H1 (cell line): Measurements from ENCODE around the gene COL27A1. TPM values are rescaled to one million over a fixed set of nuclear protein-coding genes. Genes with fewer than 3 reads are reported as not detected.
A peak's percentile ranks its signal among the peaks of the same experiment; 100 is the strongest.

Experiments used
- CTCF ChIA-PET: fragments of 300-600 bp; sonication (Branson Sonifier 250); formaldehyde crosslinking; loops from one replicate; lab custom pipeline; 2021; ENCODE audit not compliant: partially characterized antibody; lab: Charles Lee
- POLR2A ChIA-PET: fragments of 300-600 bp; sonication (Branson Sonifier 250); formaldehyde crosslinking; loops from one replicate; lab custom pipeline; 2021; ENCODE audit warnings: inconsistent platforms; ENCODE audit not compliant: partially characterized antibody; lab: Charles Lee
- DNase-seq, 2 experiments: peaks; one replicate each; pipeline versions ENCODE4 v3.0.0 to v3.0.0-alpha.2; 2010 to 2022; ENCODE audit warnings: low spot score in 2 of 2, low read depth in 1 of 2, mixed read lengths in 1 of 2
- FAIRE-seq: peaks from 2 replicates; lab custom pipeline; 2011; peaks lifted over from hg19 to GRCh38; lab: Jason Lieb, UNC
- H2AFZ ChIP-seq: 2 replicates; pipeline ENCODE4 v1.8.1; 2012; ENCODE audit warnings: low read length, inconsistent platforms
- H2AK5ac ChIP-seq: 2 replicates; pipeline ENCODE4 v1.6.1; 2013; ENCODE audit warnings: low read depth, low read length
- H2BK120ac ChIP-seq: replicated peaks from 2 replicates; pipeline ENCODE3; 2013; ENCODE audit warnings: low read depth, low read length, inconsistent platforms
- H2BK12ac ChIP-seq: 2 replicates; pipeline ENCODE4 v1.6.1; 2013; ENCODE audit warnings: low read depth, low read length
- H2BK15ac ChIP-seq: 2 replicates; pipeline ENCODE4 v1.6.1; 2013; ENCODE audit warnings: low read length
- H2BK20ac ChIP-seq: 2 replicates; pipeline ENCODE4 v1.6.1; 2013; ENCODE audit warnings: low read length
- H2BK5ac ChIP-seq: 2 replicates; pipeline ENCODE4 v1.6.1; 2013; ENCODE audit warnings: low read depth, low read length
- H3K14ac ChIP-seq: 2 replicates; pipeline ENCODE4 v1.6.1; 2013; ENCODE audit warnings: inconsistent platforms; ENCODE audit not compliant: insufficient read length
- H3K18ac ChIP-seq: 2 replicates; pipeline ENCODE4 v1.6.1; 2013; ENCODE audit warnings: low read length; ENCODE audit errors: extremely low read depth
- H3K23ac ChIP-seq: 2 replicates; pipeline ENCODE4 v1.6.1; 2013; ENCODE audit warnings: inconsistent platforms; ENCODE audit not compliant: insufficient read length
- H3K23me2 ChIP-seq: 2 replicates; pipeline ENCODE4 v1.6.1; 2013; ENCODE audit warnings: low read depth, low read length
- H3K27ac ChIP-seq: 2 replicates; pipeline ENCODE4 v1.6.1; 2011; ENCODE audit warnings: low read depth, low read length, inconsistent platforms
- H3K27me3 ChIP-seq, 4 experiments: replicated peaks in 1 of 4; 1 replicate in 1 of 4; 2 replicates in 3 of 4; pipeline versions ENCODE4 v1.6.1 to v1.8.1; 2011 to 2013; ENCODE audit warnings: low read length in 3 of 4, mild to moderate bottlenecking in 3 of 4, inconsistent platforms in 2 of 4, mixed read lengths in 2 of 4, moderate library complexity in 1 of 4; ENCODE audit not compliant: control insufficient read depth in 3 of 4, insufficient read depth in 3 of 4; ENCODE audit errors: extremely low read depth in 1 of 4
- H3K36me3 ChIP-seq, 4 experiments: 2 replicates each; pipeline versions ENCODE4 v1.6.1 to v1.8.1; 2011 to 2013; ENCODE audit warnings: mild to moderate bottlenecking in 4 of 4, low read length in 3 of 4, moderate library complexity in 2 of 4, control low read depth in 1 of 4, inconsistent platforms in 1 of 4; ENCODE audit not compliant: insufficient read depth in 4 of 4, control insufficient read depth in 2 of 4
- H3K4ac ChIP-seq: replicated peaks from 2 replicates; pipeline ENCODE3; 2013; ENCODE audit warnings: low read length, low read depth, mixed read lengths, inconsistent platforms; ENCODE audit not compliant: insufficient read length
- H3K4me1 ChIP-seq, 4 experiments: replicated peaks in 1 of 4; 1 replicate in 1 of 4; 2 replicates in 3 of 4; pipeline versions ENCODE4 v1.6.1 to v1.8.1; 2011 to 2013; ENCODE audit warnings: low read length in 3 of 4, inconsistent platforms in 2 of 4, mixed read lengths in 1 of 4; ENCODE audit not compliant: insufficient read depth in 4 of 4, control insufficient read depth in 3 of 4
- H3K4me2 ChIP-seq, 2 experiments: 2 replicates each; pipeline versions ENCODE4 v1.6.1 to v1.8.1; 2011 to 2013; ENCODE audit warnings: low read depth in 2 of 2, low read length in 2 of 2, control low read depth in 1 of 2, inconsistent platforms in 1 of 2, mild to moderate bottlenecking in 1 of 2; ENCODE audit not compliant: insufficient read depth in 1 of 2
- H3K4me3 ChIP-seq, 4 experiments: fragments of 200-600, 300-600 bp in 1 of 4; sonication (generic), shearing (Covaris generic), sonication (Bioruptor Twin) in 1 of 4; 2 replicates each; pipeline versions ENCODE4 v1.5.1 to v1.8.1; 2011 to 2016; ENCODE audit warnings: low read length in 4 of 4, low read depth in 3 of 4, control low read depth in 2 of 4, inconsistent platforms in 2 of 4, mild to moderate bottlenecking in 2 of 4, mixed read lengths in 1 of 4, moderate library complexity in 1 of 4; ENCODE audit not compliant: insufficient read depth in 2 of 4; ENCODE audit errors: extremely low read depth in 1 of 4
- H3K56ac ChIP-seq: replicated peaks from 2 replicates; pipeline ENCODE3; 2013; ENCODE audit warnings: low read depth, mild to moderate bottlenecking, mixed read lengths, low read length, inconsistent platforms; ENCODE audit not compliant: insufficient read length
- H3K79me1 ChIP-seq: 2 replicates; pipeline ENCODE4 v1.6.1; 2013; ENCODE audit warnings: low read depth, low read length, control low read depth
- H3K79me2 ChIP-seq, 2 experiments: 2 replicates each; pipeline versions ENCODE4 v1.6.1 to v1.8.1; 2012 to 2013; ENCODE audit warnings: low read length in 2 of 2, mild to moderate bottlenecking in 2 of 2, inconsistent platforms in 1 of 2; ENCODE audit not compliant: insufficient read depth in 2 of 2, control insufficient read depth in 1 of 2
- H3K9ac ChIP-seq, 4 experiments: replicated peaks in 1 of 4; 1 replicate in 1 of 4; 2 replicates in 3 of 4; pipeline versions ENCODE4 v1.6.1 to v1.8.1; 2011 to 2013; ENCODE audit warnings: low read depth in 3 of 4, low read length in 3 of 4, control low read depth in 2 of 4, mild to moderate bottlenecking in 2 of 4, moderate library complexity in 2 of 4, inconsistent platforms in 1 of 4; ENCODE audit errors: extremely low read depth in 1 of 4
- H3K9me3 ChIP-seq, 2 experiments: 2 replicates each; pipeline versions ENCODE4 v1.6.1 to v1.8.1; 2012 to 2013; ENCODE audit warnings: mild to moderate bottlenecking in 2 of 2, moderate library complexity in 2 of 2, control low read depth in 1 of 2, inconsistent platforms in 1 of 2, low read depth in 1 of 2, low read length in 1 of 2, mixed read lengths in 1 of 2; ENCODE audit not compliant: insufficient read depth in 2 of 2
- H4K20me1 ChIP-seq, 2 experiments: replicated peaks in 1 of 2; 2 replicates each; pipeline versions ENCODE3 to v1.8.1; 2011 to 2013; ENCODE audit warnings: inconsistent platforms in 2 of 2, low read length in 2 of 2, mild to moderate bottlenecking in 1 of 2; ENCODE audit not compliant: insufficient read depth in 2 of 2, control insufficient read depth in 1 of 2
- H4K5ac ChIP-seq: 2 replicates; pipeline ENCODE4 v1.6.1; 2013; ENCODE audit warnings: low read length, low read depth, mixed read lengths, inconsistent platforms; ENCODE audit not compliant: insufficient read length
- H4K8ac ChIP-seq: 2 replicates; pipeline ENCODE4 v1.8.0; 2013; ENCODE audit warnings: mild to moderate bottlenecking, moderate library complexity, low read length, inconsistent platforms; ENCODE audit not compliant: insufficient read depth; ENCODE audit errors: extremely low read depth
- H4K91ac ChIP-seq: replicated peaks from 2 replicates; pipeline ENCODE3; 2013; ENCODE audit warnings: low read length, mixed read lengths, inconsistent platforms; ENCODE audit not compliant: insufficient read length
- KDM1A ChIP-seq: fragments of 200-600, 300-600 bp; sonication (generic); IDR thresholded peaks from 2 replicates; pipeline ENCODE4 v1.7.1; 2016; ENCODE audit warnings: mild to moderate bottlenecking, low read length, borderline replicate concordance
- SIN3A ChIP-seq, 2 experiments: IDR thresholded peaks in 1 of 2; conservative IDR thresholded peaks in 1 of 2; 2 replicates each; pipeline ENCODE4 v1.6.1; 2011 to 2012; ENCODE audit warnings: low read length in 2 of 2, improper control_type of control experiment in 1 of 2, low read depth in 1 of 2, mild to moderate bottlenecking in 1 of 2
- WGBS, 2 experiments: shearing (Covaris generic) in 1 of 2; methylation state at CpG; one replicate each; pipeline versions ENCODE4 v1.1.6 to v1.1.7; 2013 to 2015; ENCODE audit warnings: low lambda C conversion rate in 2 of 2, mixed read lengths in 2 of 2, inconsistent platforms in 1 of 2, low coverage in 1 of 2, missing lambda C conversion rate in 1 of 2; ENCODE audit not compliant: insufficient replicate concordance in 2 of 2, insufficient coverage in 1 of 2, insufficient read length in 1 of 2; ENCODE audit errors: extremely low coverage in 1 of 2, missing lambda C conversion rate in 1 of 2; 5-methylcytosine and 5-hydroxymethylcytosine counted together
- polyA plus RNA-seq, 7 experiments: library from polyadenylated mRNA; depleted of rRNA in 3 of 7; stranded (reverse) in 5 of 7; unstranded in 2 of 7; fragments of >200 nt in 5 of 7; fragments of 200-250 nt in 2 of 7; gene quantifications; 1 replicate in 5 of 7; 2 replicates in 1 of 7; 4 replicates in 1 of 7; pipeline versions ENCODE4 v1.2.1 to v1.2.3, GENCODE V29; 2011 to 2013; ENCODE audit warnings: missing spikeins in 2 of 7, mixed read lengths in 2 of 7
- total RNA-seq: library from RNA; stranded (reverse); fragmentation: NEBNext Ultra II Directional; extraction: Animal tissue kit (Norgen Biotek cat#: 25700); gene quantifications from 2 replicates; pipeline ENCODE4 v1.2.1, GENCODE V29; 2021

COL27A1 gene
- total and polyA plus RNA-seq, 2 of the 8 experiments (the other 6 are each of a cell fraction or from before 2014, with no cell fraction given) = 15.1 to 22.8 TPM

- CTCF ChIA-PET = interaction anchor here (0.6 to 2.9 kb wide), 15 partner anchors 9 to 120 kb away, joined by 3 to 10 read pairs (median 4); partner anchors contain the start of gene COL27A1
- 76% methylated on average over 17 of the region's 17 CpGs; no CpG with 5 or more reads in 1 of the 2 experiments for whole genome bisulfite sequencing, 2 experiments
Observed at GRCh38 chr9:114228016-114228808, 72.9 kb downstream of the COL27A1 start.

More at GRCh38 chr9:114228016-114228808, 72.9 kb downstream of the COL27A1 start:
- H2BK20ac ChIP-seq = no peak overlapping the region
- H4K8ac ChIP-seq = 0 out of 2 replicates have a peak overlapping the region, but pooled peaks have one; percentile 29
- no peak overlapping the region for H4K5ac ChIP-seq
- no peak overlapping the region for H2BK15ac ChIP-seq
- H3K23ac ChIP-seq = no peak overlapping the region
- H3K79me2 ChIP-seq = no peaks in the 10 kb centered on the region
- H3K27me3 ChIP-seq = no peaks in the 10 kb centered on the region
- H4K91ac ChIP-seq = peak overlapping the region; percentile 46
- peaks cover 0 to 10% (median 1%) of the 10 kb centered on the region in 4 experiments; a peak in 3 of 7 replicates for H3K4me1 ChIP-seq
- 0 out of 7 replicates have a peak overlapping the region, but pooled peaks of 1 of the 4 experiments have one; percentile 2 for H3K9ac ChIP-seq
- DNase-seq = no peak
- no peak overlapping the region for H3K14ac ChIP-seq
- no peaks in the 10 kb centered on the region for H3K79me1 ChIP-seq
- H3K23me2 ChIP-seq = no peaks in the 10 kb centered on the region
- no peak overlapping the region; the same call in 1 of the 2 replicates for H2BK5ac ChIP-seq
- H3K4me3 ChIP-seq = no peak overlapping the region
- H3K9me3 ChIP-seq = no peaks in the 10 kb centered on the region
- H3K4me2 ChIP-seq = no peak overlapping the region
- POLR2A ChIA-PET = interaction anchor here (0.7 to 1.5 kb wide), 2 partner anchors 12 to 73 kb away, joined by 3 to 4 read pairs; partner anchors contain the start of gene COL27A1
- H3K18ac ChIP-seq = no peak overlapping the region
- H4K20me1 ChIP-seq = no peaks in the 10 kb centered on the region
- H3K27ac ChIP-seq = no peak overlapping the region
- no peak overlapping the region for H3K56ac ChIP-seq
- TF ChIP-seq KDM1A = peak; percentile 59; the same call in 1 of the 2 replicates
- TF ChIP-seq SIN3A (conservative IDR thresholded peaks at IDR 0.05 in 1 of 2, IDR thresholded peaks at IDR 0.05 in 1 of 2; ENCODE audit: low read depth in 1 of 2, low read length in 2 of 2) = no peak
- H2BK12ac ChIP-seq = no peak overlapping the region
- H3K36me3 ChIP-seq = no peaks in the 10 kb centered on the region
- no peak overlapping the region for H3K4ac ChIP-seq
- no peak overlapping the region for H2AFZ ChIP-seq
- no peak overlapping the region for H2AK5ac ChIP-seq
- no peak for FAIRE-seq
- no peak overlapping the region for H2BK120ac ChIP-seq
